Measurements from ENCODE around the gene AMER1.
"Not testable (repeated sequence)": the region's sequence is repeated elsewhere in the genome, so short reads cannot be mapped to it uniquely, and the experiment has no call there.

The AMER1 gene

GRCh38 chrX:64205441-64205734 lies at the start of gene AMER1:
TSS of gene AMER1 (minus strand) at chrX:64205708. CDS start at chrX:64193286, 12,422 bp downstream.
- ATAC-seq = peak; percentile 39 to 47

GRCh38 chrX:64230123-64230970 lies 24.8 kb upstream of the AMER1 start, which contains the start of gene ASB12:
TSS of gene ASB12 (minus strand) at chrX:64230607. CDS start at chrX:64225650, 4,957 bp downstream.
- no peak for ATAC-seq

DNA sequence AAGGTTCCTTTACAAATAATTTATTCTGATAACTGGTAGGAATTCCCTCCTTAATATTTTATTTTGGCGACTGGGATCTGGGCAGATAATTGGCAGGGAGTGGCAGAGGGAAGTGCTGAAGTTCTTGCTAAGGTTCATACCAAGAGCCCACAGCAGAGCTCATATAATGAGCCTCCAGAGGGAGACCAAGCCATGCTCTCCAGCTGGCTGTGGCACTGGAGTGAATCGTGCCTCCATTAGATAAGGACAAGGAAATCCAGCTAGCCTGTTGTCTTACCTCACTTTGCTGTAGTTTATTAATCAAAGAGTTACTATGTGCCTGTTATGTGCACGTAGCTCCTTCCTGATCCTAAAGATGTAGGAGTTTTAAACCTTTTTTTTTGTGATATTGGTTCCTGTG lies 23.6 kb upstream of the AMER1 start:
- no peak for ATAC-seq

- no peak for ATAC-seq
These were observed 12.5 kb upstream of the AMER1 start for GRCh38 chrX:64218023-64218422.

- not testable (repeated sequence) for ATAC-seq
These were observed 8.5 kb upstream of the AMER1 start for GRCh38 chrX:64213989-64214388.

DNA sequence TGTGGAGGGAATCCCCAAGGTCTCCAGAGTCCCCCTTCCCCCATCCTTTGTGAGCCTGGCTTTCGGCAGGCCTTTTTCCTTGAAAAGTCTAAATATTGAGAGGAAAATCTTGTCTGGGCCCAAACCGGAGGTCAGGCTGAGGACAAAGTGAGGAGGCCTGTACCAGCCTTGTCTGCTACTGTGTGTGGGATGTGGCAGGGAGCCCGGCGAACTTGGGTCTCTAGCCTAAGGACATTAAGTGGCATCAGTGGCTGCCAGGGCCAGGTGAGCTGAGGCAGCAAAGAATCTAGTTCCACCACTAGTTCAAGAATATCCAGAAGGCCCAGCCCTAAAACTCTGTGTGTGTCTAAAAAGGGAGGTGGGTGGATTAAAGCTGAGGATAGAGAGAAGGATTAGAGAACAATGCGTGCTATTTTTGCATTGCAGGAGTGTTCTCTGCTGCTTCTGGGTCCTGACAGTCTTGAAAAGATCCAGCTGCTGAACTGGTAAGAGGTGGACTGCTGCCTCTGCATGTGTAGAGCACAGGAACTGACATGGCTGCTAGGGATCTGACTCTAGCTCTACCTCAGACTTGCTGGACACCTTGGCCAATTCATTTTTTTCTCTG lies 1.2 kb upstream of the AMER1 start:
- no peak for ATAC-seq

DNA sequence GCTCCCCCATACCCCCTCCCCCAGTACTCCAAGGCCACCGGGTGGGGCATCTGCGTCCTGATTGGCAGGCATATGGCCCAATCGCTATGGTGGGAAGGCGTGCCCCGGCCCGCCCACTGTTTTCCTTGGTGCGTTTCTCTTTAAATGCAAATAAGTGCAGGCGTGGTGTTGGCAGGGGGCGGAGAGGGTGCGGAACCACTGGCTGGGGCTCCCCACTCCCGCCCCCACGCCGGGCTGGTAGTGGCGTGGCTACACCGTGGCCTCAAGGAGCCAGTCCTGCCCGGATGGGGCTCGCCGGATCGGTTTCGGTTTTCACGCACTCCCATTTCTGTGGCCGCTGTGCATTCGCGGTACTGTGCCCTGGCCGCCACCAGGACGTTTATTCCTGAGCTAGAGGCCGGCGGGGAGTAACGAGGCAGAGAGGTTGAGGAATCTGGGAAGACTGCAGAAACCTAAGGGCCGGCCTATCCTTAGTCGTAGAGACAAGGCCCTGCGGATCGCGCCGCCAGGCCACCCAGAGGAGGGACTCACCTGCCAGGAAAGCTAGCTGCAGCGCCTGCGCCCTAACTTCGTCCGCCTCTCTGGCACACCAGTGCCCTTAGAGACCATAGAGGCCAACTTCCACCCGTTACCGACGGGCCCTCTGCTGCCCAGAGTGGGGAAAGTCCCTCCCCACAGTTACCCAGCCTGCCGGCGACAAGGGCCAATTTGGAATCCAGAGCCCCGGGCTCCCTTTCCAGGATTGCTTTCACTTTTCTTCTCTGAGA lies 410 bp upstream of the AMER1 start:
- peak; percentile 83 to 87 for ATAC-seq

DNA sequence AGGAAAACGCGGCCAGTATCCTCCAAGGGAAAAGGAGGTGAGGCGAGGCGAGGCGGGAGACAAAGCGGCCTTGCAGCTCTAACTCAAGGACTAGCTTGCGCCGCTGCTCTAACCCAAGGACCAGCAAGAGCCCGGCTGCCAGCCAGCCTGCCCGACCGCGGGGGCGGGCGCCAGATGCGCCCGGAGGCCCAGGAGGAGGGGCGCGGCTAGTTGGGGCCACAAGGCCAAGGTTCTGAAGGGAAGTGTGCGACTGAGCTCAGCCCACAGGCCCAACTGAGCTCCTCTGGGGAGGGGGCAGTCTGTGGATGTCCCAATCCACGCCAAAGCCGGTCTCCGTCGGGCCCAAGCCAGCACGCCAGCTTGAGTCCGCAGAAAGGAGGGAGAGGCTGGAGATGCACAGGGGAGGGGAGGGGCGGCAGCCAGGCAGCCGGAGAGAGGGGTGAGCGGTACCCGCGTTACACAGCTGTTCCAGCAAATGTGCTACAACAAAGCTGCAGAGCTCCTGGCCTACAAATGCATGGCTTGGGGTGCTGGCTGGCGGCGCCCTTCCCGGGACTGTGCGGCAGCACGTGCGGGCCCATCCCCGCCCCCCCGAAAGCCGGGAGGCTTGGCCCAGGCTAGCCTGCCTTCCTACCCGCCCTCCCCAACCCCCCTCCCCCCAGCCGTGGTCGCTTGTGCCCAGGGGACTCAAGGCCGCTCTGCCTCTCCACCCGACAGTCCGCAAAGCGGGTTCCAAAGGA lies 637 bp downstream of the AMER1 start:
- peak; percentile 1 to 2 for ATAC-seq

- ATAC-seq = no peak
These were observed 1.3 kb downstream of the AMER1 start for GRCh38 chrX:64204252-64204651.

DNA sequence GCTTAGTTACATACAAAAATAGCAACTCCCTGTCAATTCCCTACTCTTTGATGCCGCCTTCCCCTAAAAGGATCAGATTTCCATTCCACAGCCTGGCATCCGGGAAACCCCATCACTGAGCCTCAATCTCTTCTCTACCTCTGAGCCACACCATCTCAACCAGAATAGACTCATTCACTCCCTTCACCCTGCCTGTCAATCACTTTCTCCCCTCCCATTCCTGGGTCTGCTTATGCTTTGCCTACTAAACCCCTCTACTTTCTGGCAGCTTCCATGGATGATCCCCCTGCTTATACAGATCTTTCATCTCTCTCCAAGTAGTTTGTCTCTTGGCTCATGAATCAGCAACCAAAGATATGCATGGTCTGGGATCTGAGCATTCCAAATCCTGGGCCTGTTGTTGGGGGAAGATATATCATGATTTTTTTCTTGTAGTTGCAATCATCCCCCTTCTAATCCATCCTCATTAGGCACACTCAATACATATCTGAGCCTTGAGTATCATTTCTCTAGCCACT lies 2.6 kb downstream of the AMER1 start:
- no peak for ATAC-seq

DNA sequence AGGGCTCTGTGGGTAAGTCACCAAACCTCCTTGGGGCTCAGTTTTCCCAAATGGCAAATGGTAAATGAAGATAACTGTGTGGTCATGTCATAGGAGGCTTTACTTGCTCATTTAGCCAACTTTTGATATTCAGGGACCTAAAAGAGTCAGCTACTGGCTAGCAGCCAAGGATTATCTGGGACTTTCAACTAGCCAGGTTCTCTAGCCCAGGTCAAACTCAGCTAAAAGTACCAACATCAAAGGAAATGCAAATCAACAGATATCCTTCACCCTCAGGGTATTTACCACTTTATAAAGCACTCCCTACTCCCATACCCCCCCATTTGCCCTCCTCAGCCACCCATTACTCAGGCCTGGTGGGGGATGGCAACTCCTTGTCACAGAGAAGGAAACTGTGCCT lies 7.5 kb downstream of the AMER1 start:
- ATAC-seq = no peak

GRCh38 chrX:64196606-64197005 lies 8.9 kb downstream of the AMER1 start:
- ATAC-seq = no peak

- no peak for ATAC-seq
These were observed 9.6 kb downstream of the AMER1 start for GRCh38 chrX:64195862-64196261.

GRCh38 chrX:64192673-64193072 lies 12.8 kb downstream of the AMER1 start:
- no peak for ATAC-seq

GRCh38 chrX:64192040-64192439 lies 13.5 kb downstream of the AMER1 start:
- ATAC-seq = no peak

- ATAC-seq = no peak
These were observed 14.1 kb downstream of the AMER1 start for GRCh38 chrX:64191281-64192010.

DNA sequence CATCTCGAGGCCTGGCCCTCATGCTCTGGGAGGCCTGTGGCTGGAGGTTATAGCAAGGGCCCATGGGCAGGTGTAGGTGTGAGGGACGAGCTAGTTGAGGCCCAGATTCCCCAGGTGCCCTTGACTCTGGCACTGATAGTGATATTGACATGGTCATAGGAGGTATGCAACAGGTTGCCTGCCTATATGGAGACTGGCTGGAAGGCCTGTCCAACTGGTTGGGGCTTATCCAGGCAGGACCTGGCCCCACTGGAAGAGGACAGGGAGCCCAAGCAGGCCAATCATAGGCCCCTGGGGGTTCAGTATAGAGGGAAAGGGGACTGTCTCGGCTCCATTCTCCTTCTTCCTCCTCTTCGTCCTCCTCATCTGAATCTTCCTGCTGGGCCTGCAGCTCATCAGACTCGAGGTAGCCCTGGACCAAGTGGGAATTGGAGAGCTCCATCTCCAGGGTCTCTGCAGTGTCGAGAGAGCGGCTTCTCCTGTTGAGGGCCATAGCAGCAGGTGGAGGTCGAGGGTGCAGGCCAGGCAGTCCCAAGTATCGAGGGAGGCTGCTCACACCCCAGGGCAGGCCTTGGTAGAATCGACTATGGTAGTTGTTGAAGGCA lies 15.3 kb downstream of the AMER1 start:
- no peak for ATAC-seq

DNA sequence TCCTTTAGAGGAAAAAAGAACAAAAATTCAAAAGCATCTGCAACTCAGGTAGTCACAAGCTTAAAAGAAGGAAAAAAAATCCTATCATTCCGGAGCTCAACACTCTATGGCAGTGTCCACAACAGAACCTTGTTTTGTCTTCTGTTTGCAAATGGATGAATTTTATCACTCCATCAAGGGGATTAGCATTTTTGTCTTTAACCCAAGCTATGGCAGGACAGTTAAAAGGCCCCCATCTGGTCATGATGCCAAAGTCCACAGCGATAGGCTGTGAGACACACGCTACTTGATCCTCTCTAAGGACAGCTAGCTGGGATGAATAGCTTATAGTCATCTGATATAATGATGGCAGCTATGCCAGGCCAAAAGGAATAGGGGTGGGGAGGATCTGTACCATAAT lies 16.6 kb downstream of the AMER1 start:
- no peak for ATAC-seq

- no peak for ATAC-seq
These were observed 17.8 kb downstream of the AMER1 start for GRCh38 chrX:64187762-64188150.

DNA sequence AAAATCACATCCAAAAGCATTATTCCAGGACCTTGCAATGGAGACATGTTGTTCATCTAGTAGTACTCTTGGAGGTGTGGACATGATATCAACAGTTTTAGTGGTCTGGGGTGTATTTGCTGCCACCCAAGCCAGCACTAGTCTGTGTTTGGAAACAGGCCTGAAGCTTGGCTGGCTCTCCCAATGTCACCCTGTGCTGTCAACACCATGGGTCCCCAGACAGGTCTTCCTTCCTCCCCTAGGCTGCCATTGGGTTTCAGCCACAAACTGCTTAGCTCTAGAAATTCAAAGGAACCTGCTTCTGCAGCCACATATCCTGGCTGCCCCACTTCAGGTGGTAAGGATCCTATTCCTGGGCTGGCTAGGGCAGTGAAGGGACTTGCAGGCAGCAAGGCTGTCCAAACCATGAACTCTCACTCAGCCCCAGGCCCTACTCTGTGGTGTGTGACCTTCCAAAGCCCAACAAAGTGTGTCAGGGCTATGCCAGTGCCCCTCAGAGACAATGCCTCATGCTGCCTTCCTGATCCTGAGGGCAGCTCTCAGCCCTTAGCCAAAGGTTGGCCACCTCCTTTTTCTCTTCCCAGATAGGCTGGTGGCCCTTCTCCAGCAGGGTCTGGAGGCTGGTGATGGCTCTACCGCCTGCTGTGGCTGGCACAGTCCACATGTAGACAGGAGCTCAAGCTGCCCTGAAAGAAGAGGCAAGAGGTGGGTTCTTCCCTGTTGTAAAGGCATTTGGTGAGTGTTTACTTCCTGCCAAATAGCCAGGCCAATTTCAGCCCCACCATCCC lies 18.3 kb downstream of the AMER1 start:
- ATAC-seq = no peak

DNA sequence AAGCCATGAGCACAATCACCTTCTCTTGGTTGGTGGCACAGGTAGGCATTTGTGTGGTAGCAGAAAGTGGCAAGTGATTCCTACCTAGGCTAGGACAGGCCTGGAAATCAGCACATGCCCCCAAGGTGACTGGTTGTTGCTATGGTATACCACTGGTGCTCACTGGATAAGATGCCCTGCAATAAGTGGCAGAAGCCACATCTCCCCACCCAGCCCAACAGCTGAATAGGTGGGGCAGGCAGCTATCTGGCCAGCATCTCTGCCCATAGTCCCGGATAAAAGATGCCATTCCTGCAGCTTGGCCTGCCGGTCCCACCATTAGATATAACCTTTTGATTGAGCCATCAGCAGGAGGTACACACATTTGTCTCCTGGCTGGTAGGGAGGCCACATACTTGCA lies 21.1 kb downstream of the AMER1 start:
- no peak for ATAC-seq

All from activated CD4-positive, CD25-positive, alpha-beta regulatory T cell treated with anti-CD3 and anti-CD28 coated beads, Interleukin-2, amount 50 U/mL, for 24 hours (primary cell).